ENCODE data around the gene MYO3B. TPM values are rescaled to one million over a fixed set of nuclear protein-coding genes. Genes with fewer than 3 reads are reported as not detected.

MYO3B gene
- total and polyA plus RNA-seq, 2 of the 8 experiments (the other 6 are each of a cell fraction or from before 2014, with no cell fraction given), result 0.17 to 0.19 TPM

DNA sequence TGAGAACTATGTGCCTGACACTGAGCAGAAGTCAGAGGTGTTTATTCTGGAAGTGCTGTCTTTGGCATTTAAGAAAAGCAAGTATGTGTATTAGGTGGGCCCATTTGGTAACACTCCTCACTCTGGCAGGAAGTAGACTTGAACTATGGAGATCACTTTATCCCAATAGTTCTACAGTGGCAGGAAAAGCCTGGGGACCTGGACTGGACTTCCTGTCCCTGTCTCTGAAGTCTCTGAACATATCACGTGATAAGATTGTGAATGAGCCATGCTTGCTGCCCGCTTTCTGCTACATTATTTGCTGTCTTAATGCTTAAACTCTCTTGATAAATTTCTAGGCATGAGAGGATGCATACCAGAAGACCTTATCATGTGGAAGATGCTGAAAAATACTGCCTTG, 203.7 kb downstream of the MYO3B start:
- Histone ChIP-seq H2AK5ac (ENCODE audit: low read depth, low read length) (no peak overlapping the region), H4K91ac (replicated peaks; ENCODE audit: insufficient read length, low read length) (no peak overlapping the region), H3K18ac (ENCODE audit: extremely low read depth, low read length) (no peak overlapping the region), H3K4me1 (replicated peaks in 1 of 4; ENCODE audit: control insufficient read depth in 3 of 4, insufficient read depth in 4 of 4, low read length in 3 of 4) (no peaks in the 10 kb centered on the region), H3K36me3 (ENCODE audit: control insufficient read depth in 2 of 4, insufficient read depth in 4 of 4, low read length in 3 of 4) (no peaks in the 10 kb centered on the region), H3K56ac (replicated peaks; ENCODE audit: insufficient read length, low read depth, low read length) (no peak overlapping the region), H2BK5ac (ENCODE audit: low read depth, low read length) (no peak overlapping the region), H4K8ac (ENCODE audit: extremely low read depth, insufficient read depth, low read length) (no peak overlapping the region), H3K9ac (replicated peaks in 1 of 4; ENCODE audit: extremely low read depth in 1 of 4, low read depth in 3 of 4, low read length in 3 of 4) (no peak overlapping the region), H2BK20ac (ENCODE audit: low read length) (no peak overlapping the region), H4K5ac (ENCODE audit: insufficient read length, low read depth, low read length) (no peak overlapping the region), H4K20me1 (replicated peaks in 1 of 2; ENCODE audit: control insufficient read depth in 1 of 2, insufficient read depth in 2 of 2, low read length in 2 of 2) (no peaks in the 10 kb centered on the region), H2BK15ac (ENCODE audit: low read length) (no peak overlapping the region), H3K4me3 (ENCODE audit: extremely low read depth in 1 of 4, insufficient read depth in 2 of 4, low read depth in 3 of 4, low read length in 4 of 4) (no peak overlapping the region), H3K79me1 (ENCODE audit: low read depth, low read length) (no peaks in the 10 kb centered on the region), H3K79me2 (ENCODE audit: control insufficient read depth in 1 of 2, insufficient read depth in 2 of 2, low read length in 2 of 2) (no peaks in the 10 kb centered on the region), H3K23me2 (ENCODE audit: low read depth, low read length) (no peaks in the 10 kb centered on the region), H3K14ac (ENCODE audit: insufficient read length) (no peak overlapping the region), H2BK12ac (ENCODE audit: low read depth, low read length) (no peak overlapping the region), H3K9me3 (ENCODE audit: insufficient read depth in 2 of 2, low read depth in 1 of 2, low read length in 1 of 2) (no peaks in the 10 kb centered on the region), H3K23ac (ENCODE audit: insufficient read length) (no peak overlapping the region), H3K27ac (ENCODE audit: low read depth, low read length) (no peak overlapping the region), H3K4ac (replicated peaks; ENCODE audit: insufficient read length, low read depth, low read length) (no peak overlapping the region), H2AFZ (ENCODE audit: low read length) (no peak overlapping the region), H3K4me2 (ENCODE audit: insufficient read depth in 1 of 2, low read depth in 2 of 2, low read length in 2 of 2) (no peak overlapping the region), H3K27me3 (replicated peaks in 1 of 4; ENCODE audit: control insufficient read depth in 3 of 4, extremely low read depth in 1 of 4, insufficient read depth in 3 of 4, low read length in 3 of 4) (no peaks in the 10 kb centered on the region; a peak in 2 of 7 replicates), H2BK120ac (replicated peaks; ENCODE audit: low read depth, low read length) (no peak overlapping the region)
- no peak for FAIRE-seq
- POLR2A ChIA-PET (ENCODE audit: partially characterized antibody), result no interaction called here
- TF ChIP-seq PHF8 (conservative IDR thresholded peaks at IDR 0.05; ENCODE audit: low read depth, low read length) (no peak), NANOG (IDR thresholded peaks at IDR 0.05; ENCODE audit: insufficient read depth, low read depth, low read length, poor library complexity, severe bottlenecking) (no peak), CEBPB (IDR thresholded peaks at IDR 0.05; ENCODE audit: low read depth, low read length) (no peak), RFX5 (IDR thresholded peaks at IDR 0.05; ENCODE audit: borderline replicate concordance, low read depth, low read length) (no peak), CBX8 (IDR thresholded peaks at IDR 0.05; ENCODE audit: borderline replicate concordance, low read depth, low read length) (no peak)
- TF ChIP-seq, protein P1, sequence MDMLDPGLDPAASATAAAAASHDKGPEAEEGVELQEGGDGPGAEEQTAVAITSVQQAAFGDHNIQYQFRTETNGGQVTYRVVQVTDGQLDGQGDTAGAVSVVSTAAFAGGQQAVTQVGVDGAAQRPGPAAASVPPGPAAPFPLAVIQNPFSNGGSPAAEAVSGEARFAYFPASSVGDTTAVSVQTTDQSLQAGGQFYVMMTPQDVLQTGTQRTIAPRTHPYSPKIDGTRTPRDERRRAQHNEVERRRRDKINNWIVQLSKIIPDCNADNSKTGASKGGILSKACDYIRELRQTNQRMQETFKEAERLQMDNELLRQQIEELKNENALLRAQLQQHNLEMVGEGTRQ (IDR thresholded peaks at IDR 0.05; ENCODE audit: low read length), result no peak
- DNase-seq (ENCODE audit: low read depth in 1 of 2, low spot score in 2 of 2), result no peak
- CTCF ChIA-PET (ENCODE audit: partially characterized antibody), result interaction anchor here (0.6 to 1.1 kb wide), 2 partner anchors 14 to 441 kb away, joined by 4 read pairs; no protein-coding TSS in a partner anchor
- WGBS, 2 experiments (ENCODE audit: extremely low coverage in 1 of 2, insufficient coverage in 1 of 2, insufficient read length in 1 of 2, insufficient replicate concordance in 2 of 2, low coverage in 1 of 2, low lambda C conversion rate in 2 of 2, missing lambda C conversion rate in 1 of 2), result 81% methylated on average over 2 of the region's 2 CpGs; no CpG with 5 or more reads in 1 of the 2 experiments
